ENCODE data around the gene ADAMTS17. TPM values are rescaled to one million over a fixed set of nuclear protein-coding genes. Genes with fewer than 3 reads are reported as not detected.

Gene ADAMTS17
- total RNA-seq, 1 experiment from 2014 or later: 3.2 TPM

GRCh38 chr15:99943466-99943865 is 398.3 kb downstream of the ADAMTS17 start:
- H3K9me2 ChIP-seq (ENCODE audit: insufficient read depth): no peaks in the 10 kb centered on the region
- H3F3A ChIP-seq (ENCODE audit: insufficient read depth, low read depth): no peaks in the 10 kb centered on the region
- H3K4me2 ChIP-seq: no peak overlapping the region
- no peak overlapping the region for H3K4me3 ChIP-seq
- H3K9me3 ChIP-seq (ENCODE audit: insufficient read depth, low read depth): 0 out of 2 replicates have a peak, but pooled peaks cover 8% of the 10 kb centered on the region
- no peaks in the 10 kb centered on the region for H3K79me2 ChIP-seq (ENCODE audit: low read depth)
- no peaks in the 10 kb centered on the region for H3K27me3 ChIP-seq (ENCODE audit: insufficient read depth, low read depth)
- CTCF ChIA-PET: interaction anchor here (0.7 kb wide), 1 partner anchor 681 kb away, joined by 4 read pairs; no protein-coding TSS in a partner anchor
- POLR2A ChIA-PET (ENCODE audit: unreplicated experiment): no interaction called here
- no peaks in the 10 kb centered on the region for H3K4me1 ChIP-seq (replicated peaks; ENCODE audit: insufficient read depth)
- no peaks in the 10 kb centered on the region for H3K36me3 ChIP-seq (ENCODE audit: low read depth)
- H3K27ac ChIP-seq: no peak overlapping the region
- TF ChIP-seq CTCF (conservative IDR thresholded peaks at IDR 0.05): no peak
- no peak for TF ChIP-seq EZH2 (IDR thresholded peaks at IDR 0.05; ENCODE audit: low read depth)
- no peaks in the 10 kb centered on the region for H4K20me1 ChIP-seq (ENCODE audit: insufficient read depth)
- BruUV-seq (replicated peaks): no TSS peak
- intact Hi-C loops (cut with micrococcal nuclease; ENCODE audit: unreplicated experiment): no loop called here
- no peak overlapping the region for H2AFZ ChIP-seq
- DNase-seq: no peak

- H3K9me2 ChIP-seq (ENCODE audit: insufficient read depth): no peaks in the 10 kb centered on the region
- no peak for TF ChIP-seq CTCF (conservative IDR thresholded peaks at IDR 0.05)
- no peak for TF ChIP-seq EZH2 (IDR thresholded peaks at IDR 0.05; ENCODE audit: low read depth)
- BruUV-seq (replicated peaks): no TSS peak
- no peak overlapping the region for H3K4me3 ChIP-seq
- H3K27me3 ChIP-seq (ENCODE audit: insufficient read depth, low read depth): no peaks in the 10 kb centered on the region
- H3K27ac ChIP-seq: no peak overlapping the region
- POLR2A ChIA-PET (ENCODE audit: unreplicated experiment): no interaction called here
- peaks cover 9% of the 10 kb centered on the region; the same call in 1 of the 2 replicates for H3F3A ChIP-seq (ENCODE audit: insufficient read depth, low read depth)
- no peaks in the 10 kb centered on the region for H3K79me2 ChIP-seq (ENCODE audit: low read depth)
- intact Hi-C loops (cut with micrococcal nuclease; ENCODE audit: unreplicated experiment): no loop called here
- H4K20me1 ChIP-seq (ENCODE audit: insufficient read depth): no peaks in the 10 kb centered on the region
- H3K36me3 ChIP-seq (ENCODE audit: low read depth): no peaks in the 10 kb centered on the region
- H3K9me3 ChIP-seq (ENCODE audit: insufficient read depth, low read depth): no peaks in the 10 kb centered on the region
- CTCF ChIA-PET: no interaction called here
- no peak for DNase-seq
- no peak overlapping the region for H2AFZ ChIP-seq
- no peak overlapping the region for H3K4me2 ChIP-seq
- H3K4me1 ChIP-seq (replicated peaks; ENCODE audit: insufficient read depth): peaks cover 8% of the 10 kb centered on the region
Observed at GRCh38 chr15:99932676-99933402, 408.9 kb downstream of the ADAMTS17 start.

- Histone ChIP-seq H3K79me2 (ENCODE audit: low read depth) (no peaks in the 10 kb centered on the region), H3K4me2 (no peak overlapping the region), H3K36me3 (ENCODE audit: low read depth) (no peaks in the 10 kb centered on the region), H3K4me3 (no peak overlapping the region), H3K9me3 (ENCODE audit: insufficient read depth, low read depth) (no peaks in the 10 kb centered on the region), H3K27ac (no peak overlapping the region), H3K27me3 (ENCODE audit: insufficient read depth, low read depth) (no peaks in the 10 kb centered on the region), H3F3A (ENCODE audit: insufficient read depth, low read depth) (peaks cover 9% of the 10 kb centered on the region; the same call in 1 of the 2 replicates), H2AFZ (no peak overlapping the region), H3K4me1 (replicated peaks; ENCODE audit: insufficient read depth) (peaks cover 8% of the 10 kb centered on the region), H4K20me1 (ENCODE audit: insufficient read depth) (no peaks in the 10 kb centered on the region), H3K9me2 (ENCODE audit: insufficient read depth) (no peaks in the 10 kb centered on the region)
- DNase-seq: no peak
- intact Hi-C loops (cut with micrococcal nuclease; ENCODE audit: unreplicated experiment): no loop called here
- no peak for TF ChIP-seq CTCF (conservative IDR thresholded peaks at IDR 0.05)
- ChIA-PET CTCF (no interaction called here), POLR2A (ENCODE audit: unreplicated experiment) (no interaction called here)
- no TSS peak for BruUV-seq (replicated peaks)
Observed at GRCh38 chr15:99931703-99932603, 409.8 kb downstream of the ADAMTS17 start.
